Measurements from ENCODE around the gene UGT1A3. TPM values are rescaled to one million over a fixed set of nuclear protein-coding genes. Genes with fewer than 3 reads are reported as not detected.

Gene UGT1A3
- total and polyA plus RNA-seq, 8 donors, result not detected

DNA sequence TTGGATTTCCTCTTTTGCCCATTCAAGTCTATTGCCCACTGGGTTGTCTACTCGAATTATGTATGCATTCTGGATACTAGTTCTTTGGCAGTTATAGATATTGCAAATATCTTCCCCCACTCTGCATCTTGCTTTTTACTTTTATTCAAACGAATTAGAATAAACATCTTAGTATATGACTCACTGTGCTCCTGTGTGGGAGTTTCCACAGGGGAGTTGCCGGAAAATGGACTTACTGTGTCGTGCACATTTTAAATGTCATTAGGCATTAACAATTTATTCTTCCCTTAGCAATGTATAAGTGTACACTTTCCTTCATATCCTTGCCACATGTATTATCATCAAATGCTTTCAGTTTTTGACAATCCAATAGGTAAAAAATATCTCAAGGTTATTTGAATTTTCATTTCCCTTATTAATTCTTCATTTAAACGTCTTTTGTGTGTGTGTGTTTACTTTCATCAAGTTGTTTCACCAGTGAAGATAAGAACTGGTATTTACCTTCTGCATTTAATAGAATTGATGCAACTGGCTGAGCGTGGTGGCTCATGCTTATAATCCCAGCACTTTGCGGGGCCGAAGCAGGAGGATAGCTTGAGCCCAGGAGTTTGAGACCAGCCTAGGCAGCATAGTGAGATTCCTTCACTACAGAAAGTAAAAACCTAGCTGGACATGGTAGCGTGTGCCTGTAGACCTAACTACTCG is 20.8 kb upstream of the UGT1A3 start:
- Histone ChIP-seq H3K9me3 (no peaks in the 10 kb centered on the region), H3K27me3 (no peaks in the 10 kb centered on the region), H3K4me1 (no peaks in the 10 kb centered on the region), H3K36me3 (no peaks in the 10 kb centered on the region), H3K27ac (no peak overlapping the region), H3K4me3 (no peak overlapping the region)
- TF ChIP-seq, protein P1, sequence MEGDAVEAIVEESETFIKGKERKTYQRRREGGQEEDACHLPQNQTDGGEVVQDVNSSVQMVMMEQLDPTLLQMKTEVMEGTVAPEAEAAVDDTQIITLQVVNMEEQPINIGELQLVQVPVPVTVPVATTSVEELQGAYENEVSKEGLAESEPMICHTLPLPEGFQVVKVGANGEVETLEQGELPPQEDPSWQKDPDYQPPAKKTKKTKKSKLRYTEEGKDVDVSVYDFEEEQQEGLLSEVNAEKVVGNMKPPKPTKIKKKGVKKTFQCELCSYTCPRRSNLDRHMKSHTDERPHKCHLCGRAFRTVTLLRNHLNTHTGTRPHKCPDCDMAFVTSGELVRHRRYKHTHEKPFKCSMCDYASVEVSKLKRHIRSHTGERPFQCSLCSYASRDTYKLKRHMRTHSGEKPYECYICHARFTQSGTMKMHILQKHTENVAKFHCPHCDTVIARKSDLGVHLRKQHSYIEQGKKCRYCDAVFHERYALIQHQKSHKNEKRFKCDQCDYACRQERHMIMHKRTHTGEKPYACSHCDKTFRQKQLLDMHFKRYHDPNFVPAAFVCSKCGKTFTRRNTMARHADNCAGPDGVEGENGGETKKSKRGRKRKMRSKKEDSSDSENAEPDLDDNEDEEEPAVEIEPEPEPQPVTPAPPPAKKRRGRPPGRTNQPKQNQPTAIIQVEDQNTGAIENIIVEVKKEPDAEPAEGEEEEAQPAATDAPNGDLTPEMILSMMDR (IDR thresholded peaks at IDR 0.05), result no peak
- no peak for DNase-seq
- no peak for ATAC-seq
- intact Hi-C loops (cut with DNase I), result no loop called here

DNA sequence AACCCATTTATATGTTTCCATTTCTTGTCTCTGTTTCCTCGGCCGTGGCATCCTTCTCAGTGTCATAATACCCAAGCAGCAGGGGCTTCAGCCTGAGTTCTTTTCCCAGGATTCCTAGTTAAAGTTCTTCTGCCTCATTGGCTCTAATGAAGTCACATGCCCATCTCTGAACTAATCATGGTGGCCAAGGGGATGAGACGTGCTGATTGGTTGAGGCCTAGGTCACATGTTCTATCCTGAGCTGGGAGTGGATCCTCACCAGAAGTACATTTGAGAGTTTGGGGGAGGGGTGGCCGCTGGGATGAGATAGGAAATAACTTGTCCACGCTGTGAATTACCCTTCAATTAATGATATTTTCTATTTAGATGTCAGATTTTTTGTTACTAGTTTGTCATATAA is 19.9 kb upstream of the UGT1A3 start:
- no peak for ATAC-seq
- Histone ChIP-seq H3K27ac (no peak overlapping the region), H3K4me1 (no peaks in the 10 kb centered on the region), H3K36me3 (no peaks in the 10 kb centered on the region), H3K27me3 (no peaks in the 10 kb centered on the region), H3K9me3 (no peaks in the 10 kb centered on the region), H3K4me3 (no peak overlapping the region)
- TF ChIP-seq, protein P1 (IDR thresholded peaks at IDR 0.05), result no peak
- intact Hi-C loops (cut with DNase I), result no loop called here
- DNase-seq, result no peak

DNA sequence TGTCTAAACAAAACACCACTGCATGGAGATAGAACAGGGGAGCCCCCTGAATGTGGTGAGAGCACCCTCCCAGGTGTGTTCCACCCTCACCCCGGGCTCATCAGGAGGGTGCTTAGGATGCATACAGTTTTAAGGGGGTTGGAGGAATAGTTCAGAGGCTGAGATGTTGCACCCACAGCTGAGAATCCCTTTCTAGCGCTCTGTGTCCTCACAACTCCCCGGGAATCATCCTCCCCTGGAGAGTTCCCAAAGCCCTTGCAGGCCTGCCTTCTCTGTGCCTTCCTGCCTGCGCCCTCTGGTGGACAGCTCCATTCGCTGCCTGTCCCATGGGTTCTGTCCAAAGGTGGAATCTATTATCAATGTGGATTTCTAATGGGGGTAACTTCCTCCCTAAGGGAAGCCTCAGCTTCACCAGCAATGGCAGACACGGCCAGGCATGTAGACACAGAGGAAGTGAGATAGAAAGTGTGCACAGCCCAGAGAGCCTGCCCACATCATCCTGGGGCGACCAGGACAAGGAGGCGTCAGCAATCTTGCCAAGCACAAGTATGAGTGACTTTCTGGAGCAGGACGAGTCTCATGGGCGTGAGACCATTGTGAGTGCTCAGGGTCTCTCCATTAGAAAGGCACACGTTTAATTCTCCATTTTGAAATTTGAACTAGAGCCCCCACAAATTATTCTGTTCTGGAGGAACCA is 17.4 kb upstream of the UGT1A3 start:
- Histone ChIP-seq H3K27me3 (peaks cover 0 to 7% of the 10 kb centered on the region in 2 donors), H3K4me1 (no peaks in the 10 kb centered on the region), H3K4me3 (no peak overlapping the region), H3K9me3 (no peaks in the 10 kb centered on the region), H3K27ac (no peak overlapping the region), H3K36me3 (no peaks in the 10 kb centered on the region)
- DNase-seq, result peak; percentile 57 to 90 (median 81)
- intact Hi-C loops (cut with DNase I), result no loop called here
- ATAC-seq, result peak; percentile 98
- TF ChIP-seq, protein P1 (IDR thresholded peaks at IDR 0.05), result peak; percentile 76 to 82

DNA sequence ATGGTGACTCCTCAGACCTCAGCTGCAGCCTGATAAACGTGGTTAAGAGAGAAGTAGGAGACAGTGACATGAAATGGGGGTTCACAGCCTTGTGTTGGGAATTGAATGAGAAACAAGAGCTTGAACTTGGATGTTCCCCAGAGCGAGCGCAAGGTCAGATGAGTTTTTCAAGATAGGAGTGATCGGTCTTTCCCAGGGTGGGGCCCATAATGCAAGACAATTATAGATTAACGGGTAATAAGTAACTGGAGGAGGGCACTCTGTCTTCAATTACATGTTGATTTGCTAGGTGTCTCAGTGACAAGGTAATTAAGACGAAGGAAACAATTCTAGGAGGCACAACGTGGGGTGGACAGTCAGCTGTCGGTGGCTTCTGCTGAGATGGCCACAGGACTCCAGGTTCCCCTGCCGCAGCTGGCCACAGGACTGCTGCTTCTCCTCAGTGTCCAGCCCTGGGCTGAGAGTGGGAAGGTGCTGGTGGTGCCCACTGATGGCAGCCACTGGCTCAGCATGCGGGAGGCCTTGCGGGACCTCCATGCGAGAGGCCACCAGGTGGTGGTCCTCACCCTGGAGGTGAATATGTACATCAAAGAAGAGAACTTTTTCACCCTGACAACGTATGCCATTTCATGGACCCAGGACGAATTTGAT is 16.1 kb upstream of the UGT1A3 start, which contains the start of gene UGT1A5:
TSS of gene UGT1A5 (plus strand) at position 297 of the 651 bp plus-strand sequence. CDS start at position 382, 85 bp downstream.
- no peak for ATAC-seq
- Histone ChIP-seq H3K27me3 (peaks cover 0 to 9% of the 10 kb centered on the region in 2 donors), H3K4me1 (no peaks in the 10 kb centered on the region), H3K9me3 (no peaks in the 10 kb centered on the region), H3K27ac (no peak within 1 kb of the TSS), H3K4me3 (no peak within 1 kb of the TSS), H3K36me3 (no peaks in the 10 kb centered on the region)
- TF ChIP-seq, protein P1 (IDR thresholded peaks at IDR 0.05), result no peak
- intact Hi-C loops (cut with DNase I), result no loop called here
- no peak for DNase-seq

DNA sequence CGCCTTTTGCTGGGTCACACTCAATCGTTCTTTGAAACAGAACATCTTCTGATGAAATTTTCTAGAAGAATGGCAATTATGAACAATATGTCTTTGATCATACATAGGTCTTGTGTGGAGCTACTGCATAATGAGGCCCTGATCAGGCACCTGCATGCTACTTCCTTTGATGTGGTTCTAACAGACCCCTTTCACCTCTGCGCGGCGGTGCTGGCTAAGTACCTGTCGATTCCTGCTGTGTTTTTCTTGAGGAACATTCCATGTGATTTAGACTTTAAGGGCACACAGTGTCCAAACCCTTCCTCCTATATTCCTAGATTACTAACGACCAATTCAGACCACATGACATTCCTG is 15.6 kb upstream of the UGT1A3 start:
- Histone ChIP-seq H3K9me3 (no peaks in the 10 kb centered on the region), H3K4me3 (no peak overlapping the region), H3K27ac (no peak overlapping the region), H3K4me1 (no peaks in the 10 kb centered on the region), H3K27me3 (peaks cover 0 to 14% of the 10 kb centered on the region in 2 donors), H3K36me3 (no peaks in the 10 kb centered on the region)
- intact Hi-C loops (cut with DNase I), result no loop called here
- ATAC-seq (no peak), DNase-seq (no peak)
- TF ChIP-seq, protein P1 (IDR thresholded peaks at IDR 0.05), result no peak
